Caco-2 (cell line): ENCODE data around the gene OR13H1. TPM values are rescaled to one million over a fixed set of nuclear protein-coding genes. Genes with fewer than 3 reads are reported as not detected.
"Not testable (repeated sequence)": the region's sequence is repeated elsewhere in the genome, so short reads cannot be mapped to it uniquely, and the experiment has no call there.

Experiments used
- BruUV-seq: library from RNA; stranded (reverse); fragments of 400-500 nt; replicated peaks from 2 replicates; lab custom pipeline; 2021; lab: Mats Ljungman, UMichigan
- CTCF ChIA-PET: fragments of 300-600 bp; sonication (Branson Sonifier 250); formaldehyde crosslinking; loops from one replicate; lab custom pipeline; 2022; ENCODE audit warnings: antibody characterized with exemption; lab: Charles Lee
- POLR2A ChIA-PET: fragments of 300-600 bp; sonication (Branson Sonifier 250); formaldehyde crosslinking; loops from one replicate; lab custom pipeline; 2022; ENCODE audit warnings: antibody characterized with exemption; lab: Charles Lee
- DNase-seq, 2 experiments: peaks; one replicate each; pipeline versions ENCODE4 v3.0.0 to v3.0.0-alpha.2; 2020 to 2022
- H3K27me3 ChIP-seq: replicated peaks from 2 replicates; pipeline ENCODE4 v1.6.0; 2011; ENCODE audit warnings: low read length; ENCODE audit not compliant: control insufficient read depth, insufficient read depth
- H3K36me3 ChIP-seq: 2 replicates; pipeline ENCODE4 v1.5.1; 2011; ENCODE audit warnings: low read length; ENCODE audit not compliant: control insufficient read depth, insufficient read depth
- H3K4me1 ChIP-seq: fragments of 250-450 bp; sonication (Bioruptor Pico); 2 replicates; pipeline ENCODE4 v1.5.1; 2020; ENCODE audit warnings: mild to moderate bottlenecking
- H3K4me3 ChIP-seq: 2 replicates; pipeline ENCODE4 v1.5.1; 2011; ENCODE audit warnings: low read depth, mild to moderate bottlenecking, control low read depth, low read length
- H3K9me3 ChIP-seq: fragments of 250-450 bp; sonication (Bioruptor Pico); 2 replicates; pipeline ENCODE4 v1.5.1; 2020; ENCODE audit warnings: mild to moderate bottlenecking, moderate library complexity
- H3K27ac Mint-ChIP-seq: one replicate; pipeline ENCODE4 v1.8.0; 2022; ENCODE audit warnings: mixed read lengths; ENCODE audit not compliant: unreplicated experiment
- H3K27me3 Mint-ChIP-seq: one replicate; pipeline ENCODE4 v1.8.0; 2022; ENCODE audit warnings: mixed read lengths; ENCODE audit not compliant: insufficient read depth, unreplicated experiment
- H3K36me3 Mint-ChIP-seq: one replicate; pipeline ENCODE4 v1.8.0; 2022; ENCODE audit warnings: mild to moderate bottlenecking, mixed read lengths; ENCODE audit not compliant: insufficient read depth, unreplicated experiment
- H3K4me1 Mint-ChIP-seq: one replicate; pipeline ENCODE4 v1.8.0; 2022; ENCODE audit warnings: low read depth, mixed read lengths; ENCODE audit not compliant: unreplicated experiment
- H3K4me3 Mint-ChIP-seq: one replicate; pipeline ENCODE4 v1.8.0; 2022; ENCODE audit warnings: mild to moderate bottlenecking, moderate library complexity, mixed read lengths; ENCODE audit not compliant: unreplicated experiment
- H3K9me3 Mint-ChIP-seq: one replicate; pipeline ENCODE4 v1.8.0; 2022; ENCODE audit warnings: mixed read lengths; ENCODE audit not compliant: unreplicated experiment
- intact Hi-C: fragments of 100-400 bp; cut with micrococcal nuclease; formaldehyde crosslinking; loops from one replicate; pipeline ENCODE4 v1.10.0; 2022; ENCODE audit not compliant: unreplicated experiment
- total RNA-seq: library from RNA; stranded (reverse); gene quantifications from 2 replicates; pipeline ENCODE4 v1.2.3, GENCODE V29; 2022
- TF ChIP-seq, protein P1 (sequence below), 2 experiments: fragments of 200-600 bp in 1 of 2; IDR thresholded peaks; 1 replicate in 1 of 2; 2 replicates in 1 of 2; pipeline versions ENCODE4 v1.5.1 to v1.8.0; 2011 to 2022; ENCODE audit warnings: antibody characterized with exemption in 1 of 2, control low read depth in 1 of 2, inconsistent platforms in 1 of 2, low read depth in 1 of 2, low read length in 1 of 2, mild to moderate bottlenecking in 1 of 2, moderate library complexity in 1 of 2; ENCODE audit not compliant: insufficient read depth in 1 of 2, severe bottlenecking in 1 of 2, unreplicated experiment in 1 of 2

OR13H1 gene
- total RNA-seq, 1 experiment from 2014 or later = not detected

- no peaks in the 10 kb centered on the region for H3K9me3 Mint-ChIP-seq
- peaks cover 5% of the 10 kb centered on the region for H3K36me3 Mint-ChIP-seq
- H3K4me3 Mint-ChIP-seq = peak overlapping the region; percentile 73
- no peaks in the 10 kb centered on the region for H3K36me3 ChIP-seq
- TF ChIP-seq, protein P1, sequence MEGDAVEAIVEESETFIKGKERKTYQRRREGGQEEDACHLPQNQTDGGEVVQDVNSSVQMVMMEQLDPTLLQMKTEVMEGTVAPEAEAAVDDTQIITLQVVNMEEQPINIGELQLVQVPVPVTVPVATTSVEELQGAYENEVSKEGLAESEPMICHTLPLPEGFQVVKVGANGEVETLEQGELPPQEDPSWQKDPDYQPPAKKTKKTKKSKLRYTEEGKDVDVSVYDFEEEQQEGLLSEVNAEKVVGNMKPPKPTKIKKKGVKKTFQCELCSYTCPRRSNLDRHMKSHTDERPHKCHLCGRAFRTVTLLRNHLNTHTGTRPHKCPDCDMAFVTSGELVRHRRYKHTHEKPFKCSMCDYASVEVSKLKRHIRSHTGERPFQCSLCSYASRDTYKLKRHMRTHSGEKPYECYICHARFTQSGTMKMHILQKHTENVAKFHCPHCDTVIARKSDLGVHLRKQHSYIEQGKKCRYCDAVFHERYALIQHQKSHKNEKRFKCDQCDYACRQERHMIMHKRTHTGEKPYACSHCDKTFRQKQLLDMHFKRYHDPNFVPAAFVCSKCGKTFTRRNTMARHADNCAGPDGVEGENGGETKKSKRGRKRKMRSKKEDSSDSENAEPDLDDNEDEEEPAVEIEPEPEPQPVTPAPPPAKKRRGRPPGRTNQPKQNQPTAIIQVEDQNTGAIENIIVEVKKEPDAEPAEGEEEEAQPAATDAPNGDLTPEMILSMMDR (IDR thresholded peaks at IDR 0.05; ENCODE audit: insufficient read depth in 1 of 2, low read depth in 1 of 2, low read length in 1 of 2, severe bottlenecking in 1 of 2, unreplicated experiment in 1 of 2) = no peak
- CTCF ChIA-PET = no interaction called here
- intact Hi-C loops = no loop called here
- no peaks in the 10 kb centered on the region for H3K4me1 ChIP-seq
- H3K4me1 Mint-ChIP-seq = peaks cover 9% of the 10 kb centered on the region
- POLR2A ChIA-PET = no interaction called here
- TSS peak; percentile 58 for BruUV-seq
- DNase-seq = no peak
- peak overlapping the region; percentile 98 for H3K27ac Mint-ChIP-seq
- no peaks in the 10 kb centered on the region for H3K27me3 ChIP-seq
- no peaks in the 10 kb centered on the region for H3K27me3 Mint-ChIP-seq
- no peaks in the 10 kb centered on the region for H3K9me3 ChIP-seq
- H3K4me3 ChIP-seq = peak overlapping the region; percentile 53
These were observed 34.3 kb downstream of the OR13H1 start for GRCh38 chrX:131577999-131578734.

GRCh38 chrX:131578735-131579367 is 35.0 kb downstream of the OR13H1 start:
- H3K9me3 ChIP-seq, H3K36me3 Mint-ChIP-seq, H3K9me3 Mint-ChIP-seq, intact Hi-C loops, H3K36me3 ChIP-seq, H3K4me1 ChIP-seq, H3K27me3 ChIP-seq, H3K27me3 Mint-ChIP-seq, H3K4me1 Mint-ChIP-seq, CTCF ChIA-PET, POLR2A ChIA-PET, BruUV-seq: not testable (repeated sequence)
- peak overlapping the region; percentile 53 for H3K4me3 ChIP-seq
- peak overlapping the region; percentile 98 for H3K27ac Mint-ChIP-seq
- DNase-seq = peak; percentile 76 to 88
- H3K4me3 Mint-ChIP-seq = peak overlapping the region; percentile 73

- Mint-ChIP-seq H3K36me3 (no peaks in the 10 kb centered on the region), H3K27ac (no peak overlapping the region), H3K4me3 (no peak overlapping the region), H3K27me3 (no peaks in the 10 kb centered on the region), H3K9me3 (no peaks in the 10 kb centered on the region), H3K4me1 (no peaks in the 10 kb centered on the region)
- POLR2A ChIA-PET = no interaction called here
- no peak overlapping the region for H3K4me3 ChIP-seq
- no peaks in the 10 kb centered on the region for H3K4me1 ChIP-seq
- no peaks in the 10 kb centered on the region for H3K36me3 ChIP-seq
- peak in 1 of 2 experiments; percentile 32 for DNase-seq
- no TSS peak for BruUV-seq
- H3K9me3 ChIP-seq = no peaks in the 10 kb centered on the region
- no peaks in the 10 kb centered on the region for H3K27me3 ChIP-seq
- CTCF ChIA-PET = no interaction called here
- intact Hi-C loops = no loop called here
- TF ChIP-seq, protein P1 (IDR thresholded peaks at IDR 0.05; ENCODE audit: insufficient read depth in 1 of 2, low read depth in 1 of 2, low read length in 1 of 2, severe bottlenecking in 1 of 2, unreplicated experiment in 1 of 2) = no peak
These were observed 45.1 kb downstream of the OR13H1 start for GRCh38 chrX:131588995-131589394.
